Ishikawa (cell line): Measurements from ENCODE around the gene AUTS2.

Experiments
- CEBPB ChIP-seq: IDR thresholded peaks from 2 replicates; pipeline ENCODE4 v1.6.1; 2012
- CREB1 ChIP-seq: IDR thresholded peaks from 2 replicates; pipeline ENCODE4 v1.6.1; 2012; ENCODE audit warnings: low read depth
- EGR1 ChIP-seq: IDR thresholded peaks from 2 replicates; pipeline ENCODE4 v1.6.1; 2012
- EP300 ChIP-seq: IDR thresholded peaks from 2 replicates; pipeline ENCODE4 v1.6.1; 2012; ENCODE audit warnings: borderline replicate concordance
- FOXM1 ChIP-seq: IDR thresholded peaks from 2 replicates; pipeline ENCODE4 v1.6.1; 2012; ENCODE audit warnings: low read depth, borderline replicate concordance
- NFIC ChIP-seq: IDR thresholded peaks from 2 replicates; pipeline ENCODE4 v1.6.1; 2012
- RAD21 ChIP-seq: IDR thresholded peaks from 2 replicates; pipeline ENCODE4 v1.6.1; 2012; ENCODE audit warnings: low read depth
- TAF1 ChIP-seq: IDR thresholded peaks from 2 replicates; pipeline ENCODE4 v1.6.1; 2012; ENCODE audit warnings: low read depth, mild to moderate bottlenecking
- TCF12 ChIP-seq: IDR thresholded peaks from 2 replicates; pipeline ENCODE4 v1.6.1; 2012; ENCODE audit warnings: low read depth
- TEAD4 ChIP-seq: IDR thresholded peaks from 2 replicates; pipeline ENCODE4 v1.6.1; 2012
- YY1 ChIP-seq: IDR thresholded peaks from 2 replicates; pipeline ENCODE4 v1.6.1; 2012; ENCODE audit warnings: low read depth
- ZBTB7A ChIP-seq: IDR thresholded peaks from 2 replicates; pipeline ENCODE4 v1.6.1; 2012; ENCODE audit warnings: low read depth
- TF ChIP-seq, protein P1 (sequence below): IDR thresholded peaks from 2 replicates; pipeline ENCODE4 v1.6.1; 2012
- TF ChIP-seq, protein P2 (sequence below): IDR thresholded peaks from 2 replicates; pipeline ENCODE4 v1.6.1; 2012; ENCODE audit warnings: low read depth, mild to moderate bottlenecking
- TF ChIP-seq, protein P3 (sequence below): IDR thresholded peaks from 2 replicates; pipeline ENCODE4 v1.6.1; 2012

AUTS2 gene

DNA sequence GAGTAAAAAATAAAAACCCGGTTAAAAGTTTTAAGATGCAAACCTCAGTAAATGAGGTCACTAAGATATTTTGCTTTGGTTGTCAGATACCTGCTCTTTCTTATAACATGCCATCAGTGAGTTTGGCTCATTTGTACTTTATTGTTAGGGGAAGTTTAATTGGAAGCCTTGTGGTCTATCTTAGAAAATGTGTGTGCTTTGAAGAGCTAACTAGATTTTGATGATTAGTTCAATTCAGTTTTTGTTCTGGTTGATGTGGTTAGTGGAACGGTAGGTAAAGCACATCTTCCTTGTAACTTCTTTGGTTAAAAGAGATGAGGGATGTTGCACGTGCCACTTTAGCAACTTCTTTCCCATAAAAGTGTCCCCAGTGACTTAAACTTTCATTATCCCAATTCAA, 1180.3 kb downstream of the AUTS2 start:
- no peak for TF ChIP-seq FOXM1
- no peak for TF ChIP-seq RAD21
- TF ChIP-seq NFIC, result no peak
- TF ChIP-seq YY1, result no peak
- TF ChIP-seq TCF12, result no peak
- no peak for TF ChIP-seq TEAD4
- no peak for TF ChIP-seq EGR1
- no peak for TF ChIP-seq CREB1
- no peak for TF ChIP-seq EP300
- TF ChIP-seq, protein P1, sequence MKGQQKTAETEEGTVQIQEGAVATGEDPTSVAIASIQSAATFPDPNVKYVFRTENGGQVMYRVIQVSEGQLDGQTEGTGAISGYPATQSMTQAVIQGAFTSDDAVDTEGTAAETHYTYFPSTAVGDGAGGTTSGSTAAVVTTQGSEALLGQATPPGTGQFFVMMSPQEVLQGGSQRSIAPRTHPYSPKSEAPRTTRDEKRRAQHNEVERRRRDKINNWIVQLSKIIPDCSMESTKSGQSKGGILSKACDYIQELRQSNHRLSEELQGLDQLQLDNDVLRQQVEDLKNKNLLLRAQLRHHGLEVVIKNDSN, result no peak
- no peak for TF ChIP-seq ZBTB7A
- TF ChIP-seq TAF1, result no peak
- TF ChIP-seq, protein P2, sequence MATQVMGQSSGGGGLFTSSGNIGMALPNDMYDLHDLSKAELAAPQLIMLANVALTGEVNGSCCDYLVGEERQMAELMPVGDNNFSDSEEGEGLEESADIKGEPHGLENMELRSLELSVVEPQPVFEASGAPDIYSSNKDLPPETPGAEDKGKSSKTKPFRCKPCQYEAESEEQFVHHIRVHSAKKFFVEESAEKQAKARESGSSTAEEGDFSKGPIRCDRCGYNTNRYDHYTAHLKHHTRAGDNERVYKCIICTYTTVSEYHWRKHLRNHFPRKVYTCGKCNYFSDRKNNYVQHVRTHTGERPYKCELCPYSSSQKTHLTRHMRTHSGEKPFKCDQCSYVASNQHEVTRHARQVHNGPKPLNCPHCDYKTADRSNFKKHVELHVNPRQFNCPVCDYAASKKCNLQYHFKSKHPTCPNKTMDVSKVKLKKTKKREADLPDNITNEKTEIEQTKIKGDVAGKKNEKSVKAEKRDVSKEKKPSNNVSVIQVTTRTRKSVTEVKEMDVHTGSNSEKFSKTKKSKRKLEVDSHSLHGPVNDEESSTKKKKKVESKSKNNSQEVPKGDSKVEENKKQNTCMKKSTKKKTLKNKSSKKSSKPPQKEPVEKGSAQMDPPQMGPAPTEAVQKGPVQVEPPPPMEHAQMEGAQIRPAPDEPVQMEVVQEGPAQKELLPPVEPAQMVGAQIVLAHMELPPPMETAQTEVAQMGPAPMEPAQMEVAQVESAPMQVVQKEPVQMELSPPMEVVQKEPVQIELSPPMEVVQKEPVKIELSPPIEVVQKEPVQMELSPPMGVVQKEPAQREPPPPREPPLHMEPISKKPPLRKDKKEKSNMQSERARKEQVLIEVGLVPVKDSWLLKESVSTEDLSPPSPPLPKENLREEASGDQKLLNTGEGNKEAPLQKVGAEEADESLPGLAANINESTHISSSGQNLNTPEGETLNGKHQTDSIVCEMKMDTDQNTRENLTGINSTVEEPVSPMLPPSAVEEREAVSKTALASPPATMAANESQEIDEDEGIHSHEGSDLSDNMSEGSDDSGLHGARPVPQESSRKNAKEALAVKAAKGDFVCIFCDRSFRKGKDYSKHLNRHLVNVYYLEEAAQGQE, result no peak
- no peak for TF ChIP-seq CEBPB
- TF ChIP-seq, protein P3, sequence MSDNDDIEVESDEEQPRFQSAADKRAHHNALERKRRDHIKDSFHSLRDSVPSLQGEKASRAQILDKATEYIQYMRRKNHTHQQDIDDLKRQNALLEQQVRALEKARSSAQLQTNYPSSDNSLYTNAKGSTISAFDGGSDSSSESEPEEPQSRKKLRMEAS, result no peak

DNA sequence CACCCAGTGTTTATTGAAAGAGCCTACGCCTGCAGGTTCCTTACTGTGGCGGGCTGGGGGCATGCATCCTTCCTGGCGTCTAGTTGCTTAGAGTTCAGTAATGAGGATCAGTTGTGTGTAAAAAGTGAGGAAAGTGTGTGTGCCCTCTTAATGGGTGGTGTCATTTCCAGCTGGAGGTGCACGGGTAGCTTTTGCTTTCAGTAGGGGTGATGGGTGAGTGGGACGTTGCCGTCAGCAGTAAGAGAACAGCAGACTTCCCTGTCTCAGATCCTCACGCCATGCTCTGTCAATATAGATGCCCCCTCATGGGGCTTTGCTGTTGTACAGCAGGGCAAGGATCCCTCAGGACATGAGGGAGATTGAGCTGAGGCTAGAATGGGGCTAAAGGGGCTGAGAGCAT, 1181.0 kb downstream of the AUTS2 start:
- TF ChIP-seq, protein P2, result no peak
- TF ChIP-seq, protein P1, result no peak
- TF ChIP-seq TEAD4 (no peak), EP300 (no peak), RAD21 (no peak), NFIC (no peak), CEBPB (no peak), YY1 (no peak), CREB1 (no peak), EGR1 (no peak), TAF1 (no peak), FOXM1 (no peak), ZBTB7A (no peak), TCF12 (no peak)
- TF ChIP-seq, protein P3, result no peak

DNA sequence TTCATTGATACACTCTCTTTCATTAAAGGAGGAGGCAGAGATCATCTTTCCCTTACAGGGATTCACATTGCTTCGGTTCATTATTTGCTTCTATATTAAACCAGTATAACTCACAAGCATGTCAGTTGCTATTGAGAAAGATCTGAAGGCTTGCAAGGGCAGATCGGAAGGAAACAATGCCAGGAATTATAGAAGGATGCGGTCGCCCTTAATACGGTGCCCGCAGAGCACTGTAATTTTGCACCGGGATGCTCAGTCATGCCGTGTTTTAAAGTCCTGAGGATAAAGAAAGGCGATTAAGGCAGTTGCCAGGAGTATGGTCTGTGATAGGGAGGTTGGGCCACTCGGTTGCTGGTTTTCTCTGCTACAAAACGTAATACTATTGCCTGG, 1183.6 kb downstream of the AUTS2 start:
- TF ChIP-seq ZBTB7A (no peak), RAD21 (no peak)
- TF ChIP-seq, protein P2, result no peak

DNA sequence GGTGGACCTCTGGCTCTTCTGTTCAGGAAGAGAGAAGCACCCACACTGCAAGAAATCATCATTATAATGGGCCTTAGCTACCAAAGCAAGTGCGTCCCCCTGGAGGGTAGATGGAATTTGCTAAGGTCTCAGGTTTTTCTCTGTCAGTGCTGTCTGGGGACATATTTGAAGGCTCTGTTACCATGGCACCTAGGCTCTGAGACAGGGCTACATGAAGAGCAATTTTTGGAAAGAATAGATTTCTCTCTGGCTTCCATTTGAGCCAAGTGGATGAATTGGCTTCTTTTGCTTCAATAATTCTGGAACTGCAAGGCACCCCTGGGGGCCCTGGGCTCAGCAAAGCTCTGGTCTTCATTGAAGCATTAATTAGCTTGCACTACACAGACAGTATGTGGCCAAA, 1184.5 kb downstream of the AUTS2 start:
- TF ChIP-seq TCF12 (no peak), FOXM1 (no peak), ZBTB7A (no peak), YY1 (no peak), EP300 (no peak), RAD21 (no peak), CEBPB (no peak), TEAD4 (no peak), CREB1 (no peak), NFIC (no peak), TAF1 (no peak), EGR1 (no peak)
- TF ChIP-seq, protein P2, result no peak
- TF ChIP-seq, protein P3, result no peak
- TF ChIP-seq, protein P1, result no peak
